HEK293 (cell line): ENCODE data around the gene GNAI2.

Experiments
- BCL11B ChIP-seq: fragments of 450-650 bp; formaldehyde crosslinking; IDR thresholded peaks from 2 replicates; pipeline ENCODE4 v1.5.1; 2016; ENCODE audit warnings: low read depth, missing biosample characterization, missing genetic modification characterization
- FEZF1 ChIP-seq: fragments of 450-650 bp; formaldehyde crosslinking; IDR thresholded peaks from 2 replicates; pipeline ENCODE4 v1.5.1; 2016; ENCODE audit warnings: missing biosample characterization, missing genetic modification characterization
- GLIS2 ChIP-seq: fragments of 450-650 bp; formaldehyde crosslinking; IDR thresholded peaks from 2 replicates; pipeline ENCODE4 v1.5.1; 2016; ENCODE audit warnings: missing biosample characterization, missing genetic modification characterization
- HOXA7 ChIP-seq: sonication (generic); formaldehyde crosslinking; IDR thresholded peaks from 2 replicates; pipeline ENCODE4 v1.8.1; 2022; ENCODE audit warnings: missing genetic modification reagents, borderline replicate concordance
- HOXC10 ChIP-seq: sonication (generic); formaldehyde crosslinking; IDR thresholded peaks from 2 replicates; pipeline ENCODE4 v1.8.1; 2023; ENCODE audit warnings: mild to moderate bottlenecking, missing genetic modification reagents
- KLF1 ChIP-seq: fragments of 450-650 bp; formaldehyde crosslinking; IDR thresholded peaks from 2 replicates; pipeline ENCODE4 v1.5.1; 2016; ENCODE audit warnings: missing biosample characterization, missing genetic modification characterization
- KLF9 ChIP-seq: fragments of 450-650 bp; formaldehyde crosslinking; IDR thresholded peaks from 2 replicates; pipeline ENCODE4 v1.5.1; 2016; ENCODE audit warnings: missing biosample characterization, missing genetic modification characterization, low read depth
- SALL2 ChIP-seq: fragments of 450-650 bp; formaldehyde crosslinking; IDR thresholded peaks from 2 replicates; pipeline ENCODE4 v1.5.0; 2017; ENCODE audit warnings: missing biosample characterization, mild to moderate bottlenecking, missing genetic modification characterization, borderline replicate concordance
- SCRT2 ChIP-seq: fragments of 450-650 bp; formaldehyde crosslinking; IDR thresholded peaks from 2 replicates; pipeline ENCODE4 v1.5.1; 2016; ENCODE audit warnings: missing biosample characterization, missing genetic modification characterization
- SP2 ChIP-seq: fragments of 450-650 bp; formaldehyde crosslinking; IDR thresholded peaks from 2 replicates; pipeline ENCODE4 v1.5.1; 2016; ENCODE audit warnings: missing biosample characterization, missing genetic modification characterization
- YY2 ChIP-seq: fragments of 450-650 bp; formaldehyde crosslinking; IDR thresholded peaks from 2 replicates; pipeline ENCODE4 v1.5.1; 2016; ENCODE audit warnings: missing biosample characterization, missing genetic modification characterization
- ZBTB17 ChIP-seq: fragments of 450-650 bp; formaldehyde crosslinking; IDR thresholded peaks from 2 replicates; pipeline ENCODE4 v1.5.1; 2016; ENCODE audit warnings: missing biosample characterization, missing genetic modification characterization
- ZBTB20 ChIP-seq: fragments of 450-650 bp; formaldehyde crosslinking; IDR thresholded peaks from 2 replicates; pipeline ENCODE4 v1.5.1; 2016; ENCODE audit warnings: missing biosample characterization, missing genetic modification characterization
- ZNF138 ChIP-seq: fragments of 450-650 bp; formaldehyde crosslinking; IDR thresholded peaks from 2 replicates; pipeline ENCODE4 v1.5.1; 2016; ENCODE audit warnings: missing biosample characterization, missing genetic modification characterization, borderline replicate concordance
- ZNF24 ChIP-seq: fragments of 450-650 bp; formaldehyde crosslinking; IDR thresholded peaks from 2 replicates; pipeline ENCODE4 v1.5.1; 2016; ENCODE audit warnings: missing biosample characterization, missing genetic modification characterization
- ZNF311 ChIP-seq: fragments of 450-650 bp; formaldehyde crosslinking; IDR thresholded peaks from 2 replicates; pipeline ENCODE4 v1.5.1; 2017; ENCODE audit warnings: missing biosample characterization, missing genetic modification characterization, borderline replicate concordance
- ZNF341 ChIP-seq: fragments of 450-650 bp; formaldehyde crosslinking; IDR thresholded peaks from 2 replicates; pipeline ENCODE4; 2016; ENCODE audit warnings: low read depth, missing biosample characterization, missing genetic modification characterization
- ZNF423 ChIP-seq: fragments of 450-650 bp; formaldehyde crosslinking; IDR thresholded peaks from 2 replicates; pipeline ENCODE4 v1.5.1; 2016; ENCODE audit warnings: missing biosample characterization, missing genetic modification characterization
- ZNF544 ChIP-seq: fragments of 450-650 bp; formaldehyde crosslinking; IDR thresholded peaks from 2 replicates; pipeline ENCODE4 v1.5.0; 2017; ENCODE audit warnings: missing biosample characterization, missing genetic modification characterization
- ZNF548 ChIP-seq: fragments of 450-650 bp; formaldehyde crosslinking; IDR thresholded peaks from 2 replicates; pipeline ENCODE4 v1.5.1; 2016; ENCODE audit warnings: missing biosample characterization, missing genetic modification characterization
- ZNF560 ChIP-seq: fragments of 450-650 bp; formaldehyde crosslinking; IDR thresholded peaks from 2 replicates; pipeline ENCODE4 v1.5.1; 2017; ENCODE audit warnings: missing biosample characterization, missing genetic modification characterization, borderline replicate concordance
- ZNF571 ChIP-seq: fragments of 450-650 bp; formaldehyde crosslinking; IDR thresholded peaks from 2 replicates; pipeline ENCODE4 v1.5.0; 2017; ENCODE audit warnings: missing biosample characterization, missing genetic modification characterization
- ZNF624 ChIP-seq: fragments of 450-650 bp; formaldehyde crosslinking; IDR thresholded peaks from 2 replicates; pipeline ENCODE4 v1.5.1; 2017; ENCODE audit warnings: missing biosample characterization, missing genetic modification characterization
- ZNF658 ChIP-seq: fragments of 450-650 bp; formaldehyde crosslinking; IDR thresholded peaks from 2 replicates; pipeline ENCODE4; 2016; ENCODE audit warnings: missing biosample characterization, missing genetic modification characterization
- ZNF747 ChIP-seq: fragments of 450-650 bp; formaldehyde crosslinking; IDR thresholded peaks from 2 replicates; pipeline ENCODE4 v1.5.1; 2016; ENCODE audit warnings: missing biosample characterization, missing genetic modification characterization
- ZNF830 ChIP-seq: fragments of 450-650 bp; IDR thresholded peaks from 2 replicates; pipeline ENCODE4 v1.5.0; 2018; ENCODE audit warnings: missing biosample characterization, missing genetic modification characterization, low read depth, mild to moderate bottlenecking, moderate library complexity
- TF ChIP-seq, protein P1 (sequence below): fragments of 450-650 bp; formaldehyde crosslinking; IDR thresholded peaks from 2 replicates; pipeline ENCODE4 v1.5.1; 2016; ENCODE audit warnings: missing biosample characterization, missing genetic modification characterization
- TF ChIP-seq, protein P2 (sequence below): fragments of 450-650 bp; formaldehyde crosslinking; IDR thresholded peaks from 2 replicates; pipeline ENCODE4 v1.5.1; 2016; ENCODE audit warnings: missing biosample characterization, missing genetic modification characterization
- TF ChIP-seq, protein P3 (sequence below): fragments of 450-650 bp; formaldehyde crosslinking; IDR thresholded peaks from 2 replicates; pipeline ENCODE4 v1.5.1; 2017; ENCODE audit warnings: missing biosample characterization, mild to moderate bottlenecking, missing genetic modification characterization, moderate library complexity
- TF ChIP-seq, protein P4 (sequence below): fragments of 450-650 bp; formaldehyde crosslinking; IDR thresholded peaks from 2 replicates; pipeline ENCODE4 v1.5.1; 2017; ENCODE audit warnings: missing biosample characterization, missing genetic modification characterization
- TF ChIP-seq, protein P5 (sequence below): fragments of 450-650 bp; formaldehyde crosslinking; optimal IDR thresholded peaks from 2 replicates; pipeline ENCODE3; 2016; ENCODE audit warnings: missing biosample characterization, mild to moderate bottlenecking, missing genetic modification characterization
- TF ChIP-seq, protein P6 (sequence below): fragments of 450-650 bp; formaldehyde crosslinking; IDR thresholded peaks from 2 replicates; pipeline ENCODE4 v1.5.1; 2016; ENCODE audit warnings: missing biosample characterization, missing genetic modification characterization

The GNAI2 gene

DNA sequence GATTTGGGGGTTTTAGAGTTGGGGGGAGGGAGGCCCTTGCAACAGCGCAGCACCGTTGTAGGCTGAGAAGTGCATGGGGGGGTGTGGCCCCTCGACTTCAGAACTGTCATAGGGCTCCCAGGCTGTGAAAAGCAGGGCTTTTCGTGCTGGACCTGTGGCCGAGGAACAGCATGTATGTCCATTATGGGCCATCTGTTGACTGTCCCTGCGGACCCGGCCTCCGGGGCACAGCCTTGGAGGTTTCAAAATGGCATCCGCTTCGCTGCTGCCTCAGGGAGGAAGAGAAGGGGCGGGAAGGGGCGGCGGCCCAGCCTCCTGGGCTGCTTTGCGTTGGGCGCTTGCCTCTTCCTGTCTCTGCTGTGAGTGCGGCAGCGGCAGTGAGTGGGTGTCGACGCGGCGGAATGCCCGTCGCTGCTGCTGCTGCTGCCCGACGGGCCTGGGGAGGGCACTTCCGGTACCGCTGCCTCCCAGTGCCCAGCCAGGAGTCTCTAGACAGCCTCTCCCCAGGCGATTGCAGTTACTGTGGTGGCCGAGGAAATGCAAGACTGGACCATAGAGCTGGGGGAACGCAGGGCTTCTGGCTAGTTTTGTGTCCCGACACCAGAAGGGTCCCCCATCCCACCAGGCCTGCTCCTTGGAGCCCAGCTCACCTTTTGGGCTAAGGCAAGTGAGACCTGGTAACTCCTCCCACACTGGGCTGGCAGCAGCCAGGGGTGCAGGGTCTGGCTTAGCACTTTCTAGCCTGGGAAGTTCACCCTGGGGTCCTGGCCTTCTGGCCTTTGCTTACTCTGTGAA lies 1.9 kb downstream of the GNAI2 start (continued):
- TF ChIP-seq, protein P1, sequence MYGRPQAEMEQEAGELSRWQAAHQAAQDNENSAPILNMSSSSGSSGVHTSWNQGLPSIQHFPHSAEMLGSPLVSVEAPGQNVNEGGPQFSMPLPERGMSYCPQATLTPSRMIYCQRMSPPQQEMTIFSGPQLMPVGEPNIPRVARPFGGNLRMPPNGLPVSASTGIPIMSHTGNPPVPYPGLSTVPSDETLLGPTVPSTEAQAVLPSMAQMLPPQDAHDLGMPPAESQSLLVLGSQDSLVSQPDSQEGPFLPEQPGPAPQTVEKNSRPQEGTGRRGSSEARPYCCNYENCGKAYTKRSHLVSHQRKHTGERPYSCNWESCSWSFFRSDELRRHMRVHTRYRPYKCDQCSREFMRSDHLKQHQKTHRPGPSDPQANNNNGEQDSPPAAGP = no peak
- TF ChIP-seq YY2 (tag by site-specific recombination) (0 out of 2 replicates have a peak, but pooled peaks have one; percentile 36), GLIS2 (peak; percentile 52), HOXA7 (no peak), ZNF311 (no peak), ZNF624 (tag by site-specific recombination) (no peak), ZNF423 (tag by site-specific recombination) (no peak), SP2 (tag by site-specific recombination) (peak; percentile 89), ZNF571 (tag by site-specific recombination) (no peak), ZNF138 (tag by site-specific recombination) (no peak), ZNF658 (tag by site-specific recombination) (no peak), ZNF548 (tag by site-specific recombination) (no peak), KLF9 (peak; percentile 65), ZNF544 (tag by site-specific recombination) (no peak), ZNF830 (tag by site-specific recombination) (no peak), BCL11B (tag by site-specific recombination) (no peak), KLF1 (tag by site-specific recombination) (peak; percentile 42; the same call in 1 of the 2 replicates), ZNF560 (tag by site-specific recombination) (no peak), ZBTB17 (tag by site-specific recombination) (no peak), SALL2 (tag by site-specific recombination) (no peak), HOXC10 (CRISPR knock-in tag) (no peak), ZNF747 (tag by site-specific recombination) (no peak), ZNF341 (tag by site-specific recombination) (peak; percentile 86), FEZF1 (tag by site-specific recombination) (peak; percentile 24; the same call in 1 of the 2 replicates), SCRT2 (tag by site-specific recombination) (peak; percentile 89), ZNF24 (tag by site-specific recombination) (no peak), ZBTB20 (tag by site-specific recombination) (peak; percentile 73; the same call in 1 of the 2 replicates)
- TF ChIP-seq, protein P2, sequence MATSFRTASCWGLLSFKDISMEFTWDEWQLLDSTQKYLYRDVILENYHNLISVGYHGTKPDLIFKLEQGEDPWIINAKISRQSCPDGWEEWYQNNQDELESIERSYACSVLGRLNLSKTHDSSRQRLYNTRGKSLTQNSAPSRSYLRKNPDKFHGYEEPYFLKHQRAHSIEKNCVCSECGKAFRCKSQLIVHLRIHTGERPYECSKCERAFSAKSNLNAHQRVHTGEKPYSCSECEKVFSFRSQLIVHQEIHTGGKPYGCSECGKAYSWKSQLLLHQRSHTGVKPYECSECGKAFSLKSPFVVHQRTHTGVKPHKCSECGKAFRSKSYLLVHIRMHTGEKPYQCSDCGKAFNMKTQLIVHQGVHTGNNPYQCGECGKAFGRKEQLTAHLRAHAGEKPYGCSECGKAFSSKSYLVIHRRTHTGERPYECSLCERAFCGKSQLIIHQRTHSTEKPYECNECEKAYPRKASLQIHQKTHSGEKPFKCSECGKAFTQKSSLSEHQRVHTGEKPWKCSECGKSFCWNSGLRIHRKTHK (tag by site-specific recombination) = no peak
- TF ChIP-seq, protein P3, sequence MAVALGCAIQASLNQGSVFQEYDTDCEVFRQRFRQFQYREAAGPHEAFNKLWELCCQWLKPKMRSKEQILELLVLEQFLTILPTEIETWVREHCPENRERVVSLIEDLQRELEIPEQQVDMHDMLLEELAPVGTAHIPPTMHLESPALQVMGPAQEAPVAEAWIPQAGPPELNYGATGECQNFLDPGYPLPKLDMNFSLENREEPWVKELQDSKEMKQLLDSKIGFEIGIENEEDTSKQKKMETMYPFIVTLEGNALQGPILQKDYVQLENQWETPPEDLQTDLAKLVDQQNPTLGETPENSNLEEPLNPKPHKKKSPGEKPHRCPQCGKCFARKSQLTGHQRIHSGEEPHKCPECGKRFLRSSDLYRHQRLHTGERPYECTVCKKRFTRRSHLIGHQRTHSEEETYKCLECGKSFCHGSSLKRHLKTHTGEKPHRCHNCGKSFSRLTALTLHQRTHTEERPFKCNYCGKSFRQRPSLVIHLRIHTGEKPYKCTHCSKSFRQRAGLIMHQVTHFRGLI = peak; percentile 87
- TF ChIP-seq, protein P4, sequence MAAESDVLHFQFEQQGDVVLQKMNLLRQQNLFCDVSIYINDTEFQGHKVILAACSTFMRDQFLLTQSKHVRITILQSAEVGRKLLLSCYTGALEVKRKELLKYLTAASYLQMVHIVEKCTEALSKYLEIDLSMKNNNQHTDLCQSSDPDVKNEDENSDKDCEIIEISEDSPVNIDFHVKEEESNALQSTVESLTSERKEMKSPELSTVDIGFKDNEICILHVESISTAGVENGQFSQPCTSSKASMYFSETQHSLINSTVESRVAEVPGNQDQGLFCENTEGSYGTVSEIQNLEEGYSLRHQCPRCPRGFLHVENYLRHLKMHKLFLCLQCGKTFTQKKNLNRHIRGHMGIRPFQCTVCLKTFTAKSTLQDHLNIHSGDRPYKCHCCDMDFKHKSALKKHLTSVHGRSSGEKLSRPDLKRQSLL (tag by site-specific recombination) = no peak
- TF ChIP-seq, protein P5, sequence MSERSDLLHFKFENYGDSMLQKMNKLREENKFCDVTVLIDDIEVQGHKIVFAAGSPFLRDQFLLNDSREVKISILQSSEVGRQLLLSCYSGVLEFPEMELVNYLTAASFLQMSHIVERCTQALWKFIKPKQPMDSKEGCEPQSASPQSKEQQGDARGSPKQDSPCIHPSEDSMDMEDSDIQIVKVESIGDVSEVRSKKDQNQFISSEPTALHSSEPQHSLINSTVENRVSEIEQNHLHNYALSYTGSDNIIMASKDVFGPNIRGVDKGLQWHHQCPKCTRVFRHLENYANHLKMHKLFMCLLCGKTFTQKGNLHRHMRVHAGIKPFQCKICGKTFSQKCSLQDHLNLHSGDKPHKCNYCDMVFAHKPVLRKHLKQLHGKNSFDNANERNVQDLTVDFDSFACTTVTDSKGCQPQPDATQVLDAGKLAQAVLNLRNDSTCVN (tag by site-specific recombination) = no peak
- TF ChIP-seq, protein P6, sequence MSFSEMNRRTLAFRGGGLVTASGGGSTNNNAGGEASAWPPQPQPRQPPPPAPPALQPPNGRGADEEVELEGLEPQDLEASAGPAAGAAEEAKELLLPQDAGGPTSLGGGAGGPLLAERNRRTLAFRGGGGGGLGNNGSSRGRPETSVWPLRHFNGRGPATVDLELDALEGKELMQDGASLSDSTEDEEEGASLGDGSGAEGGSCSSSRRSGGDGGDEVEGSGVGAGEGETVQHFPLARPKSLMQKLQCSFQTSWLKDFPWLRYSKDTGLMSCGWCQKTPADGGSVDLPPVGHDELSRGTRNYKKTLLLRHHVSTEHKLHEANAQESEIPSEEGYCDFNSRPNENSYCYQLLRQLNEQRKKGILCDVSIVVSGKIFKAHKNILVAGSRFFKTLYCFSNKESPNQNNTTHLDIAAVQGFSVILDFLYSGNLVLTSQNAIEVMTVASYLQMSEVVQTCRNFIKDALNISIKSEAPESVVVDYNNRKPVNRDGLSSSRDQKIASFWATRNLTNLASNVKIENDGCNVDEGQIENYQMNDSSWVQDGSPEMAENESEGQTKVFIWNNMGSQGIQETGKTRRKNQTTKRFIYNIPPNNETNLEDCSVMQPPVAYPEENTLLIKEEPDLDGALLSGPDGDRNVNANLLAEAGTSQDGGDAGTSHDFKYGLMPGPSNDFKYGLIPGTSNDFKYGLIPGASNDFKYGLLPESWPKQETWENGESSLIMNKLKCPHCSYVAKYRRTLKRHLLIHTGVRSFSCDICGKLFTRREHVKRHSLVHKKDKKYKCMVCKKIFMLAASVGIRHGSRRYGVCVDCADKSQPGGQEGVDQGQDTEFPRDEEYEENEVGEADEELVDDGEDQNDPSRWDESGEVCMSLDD (tag by site-specific recombination) = no peak
